HG03439 (cell line): ENCODE data around the gene CCDC195.
"Not testable (repeated sequence)": the region's sequence is repeated elsewhere in the genome, so short reads cannot be mapped to it uniquely, and the experiment has no call there.

Experiments used
- ATAC-seq: cut with Tn5 transposase; IDR thresholded peaks from one replicate; pipeline ENCODE4 v1.9.1; 2021; ENCODE audit warnings: mild to moderate bottlenecking, moderate library complexity; ENCODE audit not compliant: unreplicated experiment

Gene CCDC195

GRCh38 chr2:224691563-224691962 lies 24.6 kb downstream of the CCDC195 start:
- no peak for ATAC-seq

- no peak for ATAC-seq
Observed at GRCh38 chr2:224690868-224691267, 25.3 kb downstream of the CCDC195 start.

- ATAC-seq, result no peak
Observed at GRCh38 chr2:224689539-224689938, 26.6 kb downstream of the CCDC195 start.

GRCh38 chr2:224688997-224689396 lies 27.2 kb downstream of the CCDC195 start:
- ATAC-seq, result no peak

GRCh38 chr2:224687156-224687555 lies 29.0 kb downstream of the CCDC195 start:
- ATAC-seq, result no peak

GRCh38 chr2:224685121-224685520 lies 31.0 kb downstream of the CCDC195 start:
- no peak for ATAC-seq

- ATAC-seq, result no peak
Observed at GRCh38 chr2:224682134-224682533, 34.0 kb downstream of the CCDC195 start.

- ATAC-seq, result no peak
Observed at GRCh38 chr2:224671731-224672130, 44.4 kb downstream of the CCDC195 start.

GRCh38 chr2:224670203-224670602 lies 46.0 kb downstream of the CCDC195 start:
- no peak for ATAC-seq

GRCh38 chr2:224669449-224669848 lies 46.7 kb downstream of the CCDC195 start:
- no peak for ATAC-seq

GRCh38 chr2:224668123-224668909 lies 47.8 kb downstream of the CCDC195 start:
- no peak for ATAC-seq

GRCh38 chr2:224666951-224667553 lies 49.1 kb downstream of the CCDC195 start:
- peak; percentile 95 for ATAC-seq

GRCh38 chr2:224663322-224663721 lies 52.8 kb downstream of the CCDC195 start:
- ATAC-seq, result not testable (repeated sequence)

GRCh38 chr2:224661708-224662107 lies 54.5 kb downstream of the CCDC195 start:
- not testable (repeated sequence) for ATAC-seq

GRCh38 chr2:224659714-224660113 lies 56.5 kb downstream of the CCDC195 start:
- no peak for ATAC-seq

GRCh38 chr2:224658780-224659405 lies 57.3 kb downstream of the CCDC195 start:
- no peak for ATAC-seq

- no peak for ATAC-seq
Observed at GRCh38 chr2:224657349-224657748, 58.8 kb downstream of the CCDC195 start.

- no peak for ATAC-seq
Observed at GRCh38 chr2:224655006-224655537, 61.1 kb downstream of the CCDC195 start.
